ENCODE data around the gene TOLLIP. TPM values are rescaled to one million over a fixed set of nuclear protein-coding genes. Genes with fewer than 3 reads are reported as not detected.

The TOLLIP gene
- total and polyA plus RNA-seq, 9 donors = 14.1 to 60.8 (median 44.8) TPM

GRCh38 chr11:1263010-1263409 lies 46.4 kb downstream of the TOLLIP start:
- H3K27ac ChIP-seq = peak overlapping the region; percentile 26 to 49
- H3K4me3 ChIP-seq = peak overlapping the region; percentile 41
- H3K27me3 ChIP-seq = no peaks in the 10 kb centered on the region
- 40 to 63% (median 50%) methylated on average over 3 to 7 of the region's 7 CpGs for WGBS, 3 donors
- H3K4me1 ChIP-seq (ENCODE audit: insufficient read depth) = peaks cover 10% of the 10 kb centered on the region
- no peak for TF ChIP-seq EP300 (IDR thresholded peaks at IDR 0.05)
- H3K9me3 ChIP-seq = no peaks in the 10 kb centered on the region
- no peaks in the 10 kb centered on the region for H3K36me3 ChIP-seq
- intact Hi-C loops (cut with DNase I) = loop anchor here in 1 of 4 donors (10.0 kb wide), 1 partner anchor 272 kb away; no protein-coding TSS in a partner anchor
- DNase-seq = no peak

GRCh38 chr11:1262172-1263006 lies 47.0 kb downstream of the TOLLIP start:
- intact Hi-C loops (cut with DNase I) = loop anchor here in 1 of 4 donors (10.0 kb wide), 1 partner anchor 272 kb away; no protein-coding TSS in a partner anchor
- 3 to 12% (median 10%) methylated on average over 29 to 31 of the region's 31 CpGs for WGBS, 3 donors
- Histone ChIP-seq H3K4me1 (ENCODE audit: insufficient read depth) (peaks cover 10% of the 10 kb centered on the region), H3K27ac (peak overlapping the region; percentile 43 to 49), H3K36me3 (no peaks in the 10 kb centered on the region), H3K9me3 (no peaks in the 10 kb centered on the region), H3K4me3 (peak overlapping the region; percentile 41), H3K27me3 (no peaks in the 10 kb centered on the region)
- no peak for TF ChIP-seq CTCF (IDR thresholded peaks at IDR 0.05)
- TF ChIP-seq POLR2A (IDR thresholded peaks at IDR 0.05) = peak; percentile 52
- DNase-seq = peak; percentile 86 to 91 (median 88)

GRCh38 chr11:1261241-1262071 lies 48.0 kb downstream of the TOLLIP start:
- Histone ChIP-seq H3K36me3 (no peaks in the 10 kb centered on the region), H3K27me3 (no peaks in the 10 kb centered on the region), H3K4me1 (ENCODE audit: insufficient read depth) (peaks cover 10% of the 10 kb centered on the region), H3K27ac (no peak overlapping the region), H3K9me3 (no peaks in the 10 kb centered on the region), H3K4me3 (no peak overlapping the region)
- no peak for DNase-seq
- intact Hi-C loops (cut with DNase I) = loop anchor here in 1 of 4 donors (10.0 kb wide), 1 partner anchor 273 kb away; no protein-coding TSS in a partner anchor
- TF ChIP-seq CTCF (IDR thresholded peaks at IDR 0.05) (no peak), EP300 (IDR thresholded peaks at IDR 0.05) (no peak), POLR2A (IDR thresholded peaks at IDR 0.05) (no peak)
- 78 to 86% (median 81%) methylated on average over 37 to 39 of the region's 39 CpGs for WGBS, 3 donors

- Histone ChIP-seq H3K4me1 (ENCODE audit: insufficient read depth) (peaks cover 10% of the 10 kb centered on the region), H3K36me3 (no peaks in the 10 kb centered on the region), H3K27ac (no peak overlapping the region), H3K4me3 (no peak overlapping the region), H3K9me3 (no peaks in the 10 kb centered on the region), H3K27me3 (no peaks in the 10 kb centered on the region)
- intact Hi-C loops (cut with DNase I) = loop anchor here in 1 of 4 donors (10.0 kb wide), 1 partner anchor 274 kb away; no protein-coding TSS in a partner anchor
- WGBS, 3 donors = 77 to 91% (median 83%) methylated on average over 13 to 17 of the region's 17 CpGs
- TF ChIP-seq EP300 (IDR thresholded peaks at IDR 0.05) (no peak), POLR2A (IDR thresholded peaks at IDR 0.05) (no peak), CTCF (IDR thresholded peaks at IDR 0.05) (no peak)
- peak in 2 of 5 donors; percentile 37 to 46 for DNase-seq
Observed at GRCh38 chr11:1260620-1261019, 48.8 kb downstream of the TOLLIP start.

Measured in ovary (tissue), 9 donors.